ENCODE measurements around the gene KRT78.

GRCh38 chr12:52814710-52815155, 34.1 kb downstream of the KRT78 start:
- TF ChIP-seq CTCF (IDR thresholded peaks at IDR 0.05) (no peak), POLR2A (IDR thresholded peaks at IDR 0.05) (no peak)
